HPDE6-E6E7 (cell line): ENCODE measurements around the gene YLPM1.

Experiments
- DNase-seq: peaks from one replicate; pipeline ENCODE4 v3.0.0; 2011; ENCODE audit warnings: missing footprints; ENCODE audit errors: extremely low spot score

YLPM1 gene

GRCh38 chr14:74875941-74876913, 113.1 kb downstream of the YLPM1 start, which contains the start of gene PROX2:
TSS of gene PROX2 (minus strand) at chr14:74876145. CDS start at chr14:74863834, 12,311 bp downstream.
- no peak for DNase-seq

GRCh38 chr14:74879427-74880182, 116.5 kb downstream of the YLPM1 start:
- no peak for DNase-seq

- peak; percentile 93 for DNase-seq
Measured at GRCh38 chr14:74881431-74882102, 118.5 kb downstream of the YLPM1 start, which contains the start of gene DLST. TSS of gene DLST (plus strand) at chr14:74881916. CDS start at chr14:74881954, 38 bp downstream.

DNA sequence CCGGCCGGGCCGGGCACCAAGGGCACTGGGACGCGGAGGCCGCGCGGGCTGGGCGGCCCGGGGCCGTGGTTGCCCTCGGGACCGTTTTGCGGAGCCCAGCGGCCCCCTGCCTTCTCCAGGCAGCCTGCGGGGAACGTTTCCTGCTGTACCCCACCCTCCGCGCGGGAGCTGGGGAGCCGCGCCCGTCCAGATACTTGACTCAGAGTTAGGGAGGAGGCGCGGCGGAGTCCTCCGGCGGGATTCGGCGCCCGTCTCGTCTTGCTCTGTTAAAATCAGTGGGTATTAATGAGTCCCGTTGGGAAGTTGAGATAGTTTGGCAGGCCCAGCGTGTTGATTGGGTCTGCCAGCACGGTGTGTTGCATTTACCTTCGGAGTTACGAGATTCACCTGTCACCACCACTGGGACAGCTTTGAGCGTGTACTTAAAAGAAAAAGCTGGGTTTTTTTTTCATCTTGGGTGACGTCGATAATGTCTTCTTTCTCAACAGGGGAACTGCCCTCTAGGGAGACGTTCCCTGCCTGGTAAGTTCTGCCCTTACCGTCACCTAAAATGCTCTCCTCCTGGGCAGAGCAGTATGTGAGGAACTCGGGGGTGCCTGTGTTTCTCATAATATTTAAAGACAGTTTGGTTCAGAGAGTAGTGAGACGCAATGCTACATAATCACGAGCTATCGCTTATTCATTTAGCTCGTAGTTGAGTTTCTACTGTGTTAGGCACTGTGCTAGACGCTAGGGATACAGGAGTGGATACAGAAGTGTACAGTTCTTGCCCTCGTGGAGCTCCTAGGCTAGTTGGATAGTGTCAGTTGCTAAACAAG, 119.2 kb downstream of the YLPM1 start:
- DNase-seq = peak; percentile 71
